NCI-H774 (cell line): Measurements from ENCODE around the gene SNX7.
A peak's percentile ranks its signal among the peaks of the same experiment; 100 is the strongest.

Experiments used
- DNase-seq: peaks from one replicate; lab custom pipeline; 2025; lab: John Stamatoyannopoulos, UW

Gene SNX7

GRCh38 chr1:98766255-98766654, 104.7 kb downstream of the SNX7 start:
- DNase-seq = no peak

DNA sequence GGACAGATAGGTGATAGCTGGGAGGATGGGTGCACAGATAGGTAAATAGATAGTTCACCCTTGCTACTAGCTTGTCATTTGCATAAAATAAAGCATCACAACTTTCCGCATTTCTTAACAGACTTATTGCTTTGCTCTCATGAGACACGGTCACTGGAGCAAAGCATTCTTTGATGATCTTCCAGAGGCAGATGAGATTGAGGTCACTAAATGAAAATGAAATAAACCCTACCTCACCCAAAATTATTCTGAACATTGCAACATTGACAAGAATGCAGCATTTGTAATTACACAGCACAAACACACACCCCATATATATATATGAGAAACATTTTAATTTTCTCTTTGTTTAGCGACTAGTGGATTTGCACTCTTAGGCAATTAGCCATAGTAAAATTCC, 107.6 kb downstream of the SNX7 start:
- DNase-seq = no peak

DNA sequence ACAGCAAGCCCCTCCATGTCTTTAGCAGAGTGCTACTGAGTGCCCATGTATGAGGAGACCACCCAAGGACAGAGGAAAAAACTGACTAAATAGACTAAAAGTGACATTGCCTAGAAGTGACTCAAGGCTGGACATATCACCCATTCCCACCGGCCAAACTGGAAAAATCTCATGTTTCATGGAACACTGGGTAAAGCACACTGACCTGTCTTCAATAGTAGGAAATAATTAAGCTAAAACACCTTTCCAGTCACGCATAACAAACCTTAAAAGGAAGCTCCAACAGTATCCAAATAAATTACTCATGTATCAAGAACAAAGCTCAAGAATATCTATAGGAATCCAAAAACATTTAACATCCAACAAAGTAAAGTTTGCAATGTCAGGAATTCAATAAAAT, 120.4 kb downstream of the SNX7 start:
- DNase-seq = no peak

DNA sequence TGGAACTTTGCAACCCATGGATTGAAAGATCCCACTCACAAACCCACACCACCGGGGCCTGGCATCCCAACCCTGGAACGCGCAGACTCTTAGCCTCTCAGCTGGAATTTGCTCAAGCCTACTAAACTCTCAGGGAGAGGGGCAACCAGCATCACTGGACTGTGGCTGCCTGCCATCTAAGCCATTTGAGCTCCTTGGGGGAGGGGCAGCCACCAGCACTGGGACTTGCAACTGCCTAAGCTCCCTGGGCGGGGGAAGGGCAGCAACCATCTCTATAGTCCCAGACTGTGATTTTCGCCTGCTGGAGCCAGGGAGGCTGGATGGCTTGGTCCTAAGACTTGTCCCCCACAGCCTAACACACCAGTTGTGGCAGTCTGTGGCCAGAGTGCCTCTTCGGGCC, 122.3 kb downstream of the SNX7 start:
- no peak for DNase-seq

GRCh38 chr1:98791498-98791897, 130.0 kb downstream of the SNX7 start:
- no peak for DNase-seq

- no peak for DNase-seq
These were observed 130.6 kb downstream of the SNX7 start for GRCh38 chr1:98792123-98792522.

GRCh38 chr1:98793136-98793535, 131.6 kb downstream of the SNX7 start:
- no peak for DNase-seq

GRCh38 chr1:98794196-98794886, 132.8 kb downstream of the SNX7 start:
- peak; percentile 5 for DNase-seq

DNA sequence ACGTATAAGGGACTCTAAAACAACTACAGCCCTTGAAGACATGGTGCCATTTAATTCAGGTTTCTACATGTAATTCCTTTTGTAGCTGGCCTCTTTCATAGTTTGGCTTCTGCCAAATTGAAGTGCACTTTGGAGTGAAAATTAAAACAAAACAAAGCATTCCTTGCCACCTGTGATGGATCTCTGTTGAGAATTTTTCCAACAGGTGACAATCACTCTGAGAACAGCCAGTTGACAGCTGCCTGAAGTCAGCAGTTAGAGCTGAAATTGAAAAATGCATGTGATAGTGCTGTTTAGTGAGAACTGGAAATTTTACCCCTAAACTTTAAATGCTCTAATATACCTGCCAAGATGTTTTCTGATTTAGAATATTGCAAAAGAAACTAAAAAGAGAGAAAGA, 134.5 kb downstream of the SNX7 start:
- DNase-seq = no peak

DNA sequence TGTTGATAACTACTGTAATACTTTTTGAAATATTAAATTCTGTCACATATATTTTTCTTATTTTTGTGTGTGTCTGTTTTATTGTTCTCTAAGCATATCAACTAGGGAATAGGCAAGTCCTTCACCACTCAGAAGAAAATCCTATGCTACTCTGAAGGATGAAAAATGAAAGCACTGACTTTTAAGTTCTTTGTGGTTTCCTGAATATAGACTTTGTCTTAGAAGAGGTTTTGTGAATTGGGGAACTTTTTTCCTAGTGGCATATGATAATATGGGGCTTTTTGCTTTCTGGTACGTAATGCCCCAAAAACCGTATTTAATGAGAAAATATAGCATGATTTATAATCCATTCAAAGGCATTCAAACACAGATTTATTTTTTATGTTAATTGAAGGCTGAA, 136.0 kb downstream of the SNX7 start:
- no peak for DNase-seq
